ENCODE results near the gene FILIP1.
"Not testable (repeated sequence)": the region's sequence is repeated elsewhere in the genome, so short reads cannot be mapped to it uniquely, and the experiment has no call there.

The FILIP1 gene

DNA sequence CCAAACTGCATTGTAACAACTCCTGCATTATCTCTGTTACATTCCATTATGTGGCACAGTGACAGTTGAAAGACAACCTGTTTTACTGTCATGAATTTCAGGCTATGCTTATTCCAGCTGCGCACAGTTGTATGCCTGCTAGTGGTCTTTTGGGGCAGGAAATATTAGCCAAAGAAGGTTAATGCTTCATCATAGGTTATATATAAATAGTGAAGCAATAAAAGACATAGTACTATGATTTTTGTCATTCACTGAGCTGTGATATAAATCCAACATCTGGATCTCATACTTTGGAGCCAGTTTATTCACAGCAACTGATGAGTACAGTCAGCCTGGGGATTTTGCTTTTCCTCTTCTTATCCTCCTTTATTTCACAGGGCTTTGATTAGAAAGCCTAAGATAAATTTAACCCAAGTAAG is 55.6 kb downstream of the FILIP1 start:
- DNase-seq, result no peak
- Histone ChIP-seq H3K27me3 (ENCODE audit: control insufficient read depth in 1 of 2, insufficient read depth in 1 of 2, low read length in 2 of 2) (no peaks in the 10 kb centered on the region), H4K8ac (ENCODE audit: low read length) (no peak overlapping the region), H3K79me1 (replicated peaks; ENCODE audit: low read length, poor library complexity, severe bottlenecking) (peaks cover 3% of the 10 kb centered on the region), H2BK5ac (ENCODE audit: low read depth, low read length, poor library complexity, severe bottlenecking) (no peak overlapping the region), H3K4me2 (ENCODE audit: low read length, poor library complexity, severe bottlenecking) (no peak overlapping the region), H3K4me1 (ENCODE audit: control insufficient read depth, insufficient read depth, low read depth, low read length) (peaks cover 2% of the 10 kb centered on the region), H4K91ac (ENCODE audit: low read length) (no peak overlapping the region), H2BK15ac (ENCODE audit: low read depth, poor library complexity, severe bottlenecking) (no peak overlapping the region), H2BK120ac (ENCODE audit: low read depth, low read length) (no peak overlapping the region), H3K9me3 (ENCODE audit: control insufficient read depth, low read length) (no peaks in the 10 kb centered on the region), H2AK5ac (ENCODE audit: low read length, severe bottlenecking) (no peak overlapping the region), H3K14ac (ENCODE audit: low read length in 2 of 2) (no peak overlapping the region), H2BK12ac (ENCODE audit: low read length in 2 of 2) (peak overlapping the region in 1 of 2 experiments; percentile 78), H3K18ac (ENCODE audit: low read depth in 1 of 2, low read length in 2 of 2) (peak overlapping the region in 1 of 2 experiments; percentile 62), H3K9ac (ENCODE audit: low read length) (peak overlapping the region; percentile 70), H3K4ac (ENCODE audit: low read depth in 1 of 2, low read length in 2 of 2) (peak overlapping the region in 1 of 2 experiments; percentile 61), H3K27ac (ENCODE audit: low read length, poor library complexity, severe bottlenecking) (peak overlapping the region; percentile 62), H3K36me3 (ENCODE audit: control insufficient read depth in 1 of 2, insufficient read depth in 2 of 2, low read depth in 1 of 2, low read length in 2 of 2) (no peaks in the 10 kb centered on the region), H2AFZ (ENCODE audit: low read depth, low read length) (no peak overlapping the region), H3K23ac (ENCODE audit: low read length in 2 of 2) (no peak overlapping the region), H3K4me3 (ENCODE audit: insufficient read depth in 1 of 2, low read depth in 1 of 2, low read length in 2 of 2) (no peak overlapping the region)
- no CpG with 5 or more reads among the region's 1 CpG for WGBS

DNA sequence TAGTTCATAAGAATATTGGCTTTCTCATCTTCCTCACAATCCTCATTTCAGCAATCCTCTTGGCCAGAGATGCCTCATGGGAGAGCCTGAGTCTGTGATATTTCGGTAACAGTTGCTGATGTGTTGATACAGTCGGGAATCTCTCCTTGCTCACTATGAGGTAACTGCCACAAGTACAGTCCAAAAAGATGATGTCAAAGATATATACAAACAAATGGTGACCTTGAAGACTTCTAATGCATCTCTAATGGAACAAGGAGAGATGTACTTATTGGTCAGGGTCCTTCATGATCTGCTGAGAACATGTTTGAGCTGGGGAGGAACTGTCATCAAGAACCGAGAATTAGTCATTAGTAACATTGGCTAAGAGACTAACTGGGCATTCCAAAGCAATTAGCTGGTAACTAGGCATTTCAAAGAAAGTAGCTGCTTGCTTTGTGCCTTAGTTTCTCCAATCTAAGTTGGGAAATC is 56.1 kb downstream of the FILIP1 start:
- Histone ChIP-seq H3K18ac (ENCODE audit: low read depth in 1 of 2, low read length in 2 of 2) (no peak overlapping the region), H2BK5ac (ENCODE audit: low read depth, low read length, poor library complexity, severe bottlenecking) (no peak overlapping the region), H2AFZ (ENCODE audit: low read depth, low read length) (no peak overlapping the region), H3K4me1 (ENCODE audit: control insufficient read depth, insufficient read depth, low read depth, low read length) (peaks cover 2% of the 10 kb centered on the region), H3K79me1 (replicated peaks; ENCODE audit: low read length, poor library complexity, severe bottlenecking) (peaks cover 3% of the 10 kb centered on the region), H3K9ac (ENCODE audit: low read length) (peak overlapping the region; percentile 70), H3K14ac (ENCODE audit: low read length in 2 of 2) (no peak overlapping the region), H3K4ac (ENCODE audit: low read depth in 1 of 2, low read length in 2 of 2) (no peak overlapping the region), H2BK15ac (ENCODE audit: low read depth, poor library complexity, severe bottlenecking) (no peak overlapping the region), H3K4me3 (ENCODE audit: insufficient read depth in 1 of 2, low read depth in 1 of 2, low read length in 2 of 2) (peak overlapping the region in 1 of 2 experiments; percentile 65), H3K27me3 (ENCODE audit: control insufficient read depth in 1 of 2, insufficient read depth in 1 of 2, low read length in 2 of 2) (no peaks in the 10 kb centered on the region), H4K91ac (ENCODE audit: low read length) (no peak overlapping the region), H2AK5ac (ENCODE audit: low read length, severe bottlenecking) (no peak overlapping the region), H2BK120ac (ENCODE audit: low read depth, low read length) (no peak overlapping the region), H3K23ac (ENCODE audit: low read length in 2 of 2) (no peak overlapping the region), H3K9me3 (ENCODE audit: control insufficient read depth, low read length) (no peaks in the 10 kb centered on the region), H3K36me3 (ENCODE audit: control insufficient read depth in 1 of 2, insufficient read depth in 2 of 2, low read depth in 1 of 2, low read length in 2 of 2) (no peaks in the 10 kb centered on the region), H2BK12ac (ENCODE audit: low read length in 2 of 2) (no peak overlapping the region), H3K4me2 (ENCODE audit: low read length, poor library complexity, severe bottlenecking) (no peak overlapping the region), H4K8ac (ENCODE audit: low read length) (no peak overlapping the region), H3K27ac (ENCODE audit: low read length, poor library complexity, severe bottlenecking) (peak overlapping the region; percentile 62)
- WGBS, result 4% methylated on average over 1 of the region's 3 CpGs
- peak; percentile 88 for DNase-seq

DNA sequence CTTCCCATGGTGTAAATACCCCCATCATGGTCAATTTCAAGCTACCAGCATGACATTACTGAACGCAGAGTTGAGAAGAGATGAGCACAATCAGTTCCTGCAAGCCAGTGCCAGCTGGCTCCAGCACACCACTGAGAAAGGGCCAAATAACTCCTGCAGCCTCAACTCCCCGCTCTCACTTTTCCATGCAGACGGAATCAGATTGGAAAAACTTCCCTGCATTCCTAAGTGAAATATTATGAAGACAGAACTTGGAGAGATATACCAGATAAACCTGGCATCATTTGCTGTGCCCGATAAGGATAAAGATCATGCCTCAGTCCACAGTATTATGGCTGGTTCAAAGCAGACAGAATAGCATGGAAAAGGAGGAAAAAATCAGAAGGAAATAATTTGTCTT is 56.7 kb downstream of the FILIP1 start:
- no peak overlapping the region for H4K8ac ChIP-seq (ENCODE audit: low read length)
- peak overlapping the region in 1 of 2 experiments; percentile 39 for H2BK12ac ChIP-seq (ENCODE audit: low read length in 2 of 2)
- peak overlapping the region in 1 of 2 experiments; percentile 65 for H3K4me3 ChIP-seq (ENCODE audit: insufficient read depth in 1 of 2, low read depth in 1 of 2, low read length in 2 of 2)
- H2BK15ac ChIP-seq (ENCODE audit: low read depth, poor library complexity, severe bottlenecking), result no peak overlapping the region
- H4K91ac ChIP-seq (ENCODE audit: low read length), result no peak overlapping the region
- H3K27me3 ChIP-seq (ENCODE audit: control insufficient read depth in 1 of 2, insufficient read depth in 1 of 2, low read length in 2 of 2), result no peaks in the 10 kb centered on the region
- peak overlapping the region; percentile 49 for H2AFZ ChIP-seq (ENCODE audit: low read depth, low read length)
- no peak overlapping the region for H2BK5ac ChIP-seq (ENCODE audit: low read depth, low read length, poor library complexity, severe bottlenecking)
- H3K79me1 ChIP-seq (replicated peaks; ENCODE audit: low read length, poor library complexity, severe bottlenecking), result peaks cover 3% of the 10 kb centered on the region
- peak overlapping the region in 1 of 2 experiments; percentile 53 for H3K4ac ChIP-seq (ENCODE audit: low read depth in 1 of 2, low read length in 2 of 2)
- H3K4me1 ChIP-seq (ENCODE audit: control insufficient read depth, insufficient read depth, low read depth, low read length), result peaks cover 2% of the 10 kb centered on the region
- H2BK120ac ChIP-seq (ENCODE audit: low read depth, low read length), result no peak overlapping the region
- H3K4me2 ChIP-seq (ENCODE audit: low read length, poor library complexity, severe bottlenecking), result no peak overlapping the region
- WGBS, result 81% methylated on average over 4 of the region's 4 CpGs
- no peak overlapping the region for H3K14ac ChIP-seq (ENCODE audit: low read length in 2 of 2)
- peak overlapping the region; percentile 70 for H3K9ac ChIP-seq (ENCODE audit: low read length)
- H3K27ac ChIP-seq (ENCODE audit: low read length, poor library complexity, severe bottlenecking), result peak overlapping the region; percentile 39
- DNase-seq, result no peak
- no peak overlapping the region for H3K23ac ChIP-seq (ENCODE audit: low read length in 2 of 2)
- H3K9me3 ChIP-seq (ENCODE audit: control insufficient read depth, low read length), result no peaks in the 10 kb centered on the region
- peak overlapping the region; percentile 71 for H2AK5ac ChIP-seq (ENCODE audit: low read length, severe bottlenecking)
- no peaks in the 10 kb centered on the region for H3K36me3 ChIP-seq (ENCODE audit: control insufficient read depth in 1 of 2, insufficient read depth in 2 of 2, low read depth in 1 of 2, low read length in 2 of 2)
- no peak overlapping the region for H3K18ac ChIP-seq (ENCODE audit: low read depth in 1 of 2, low read length in 2 of 2)

DNA sequence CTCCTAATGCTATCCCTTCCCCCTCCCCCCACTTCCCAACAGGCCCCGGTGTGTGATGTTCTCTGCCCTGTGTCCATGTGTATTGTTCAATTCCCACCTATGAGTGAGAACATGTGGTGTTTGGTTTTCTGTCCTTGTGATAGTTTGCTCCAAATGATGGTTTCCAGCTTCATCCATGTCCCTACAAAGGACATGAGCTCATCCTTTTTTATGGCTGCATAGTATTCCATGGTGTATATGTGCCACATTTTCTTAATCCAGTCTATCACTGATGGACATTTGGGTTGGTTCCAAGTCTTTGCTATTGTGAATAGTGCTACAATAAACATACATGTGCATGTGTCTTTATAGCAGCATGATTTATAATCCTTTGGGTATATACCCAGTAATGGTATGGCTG is 60.8 kb downstream of the FILIP1 start:
- not testable (repeated sequence) for H3K18ac ChIP-seq (ENCODE audit: low read depth in 1 of 2, low read length in 2 of 2); H2AK5ac ChIP-seq (ENCODE audit: low read length, severe bottlenecking); H2BK120ac ChIP-seq (ENCODE audit: low read depth, low read length); H3K9ac ChIP-seq (ENCODE audit: low read length); H2BK5ac ChIP-seq (ENCODE audit: low read depth, low read length, poor library complexity, severe bottlenecking); H3K27me3 ChIP-seq (ENCODE audit: control insufficient read depth in 1 of 2, insufficient read depth in 1 of 2, low read length in 2 of 2); H3K27ac ChIP-seq (ENCODE audit: low read length, poor library complexity, severe bottlenecking); H3K36me3 ChIP-seq (ENCODE audit: control insufficient read depth in 1 of 2, insufficient read depth in 2 of 2, low read depth in 1 of 2, low read length in 2 of 2); H4K8ac ChIP-seq (ENCODE audit: low read length); H2BK15ac ChIP-seq (ENCODE audit: low read depth, poor library complexity, severe bottlenecking); H3K4me1 ChIP-seq (ENCODE audit: control insufficient read depth, insufficient read depth, low read depth, low read length); H3K79me1 ChIP-seq (replicated peaks; ENCODE audit: low read length, poor library complexity, severe bottlenecking); H3K4ac ChIP-seq (ENCODE audit: low read depth in 1 of 2, low read length in 2 of 2); DNase-seq; H3K4me3 ChIP-seq (ENCODE audit: insufficient read depth in 1 of 2, low read depth in 1 of 2, low read length in 2 of 2); H3K14ac ChIP-seq (ENCODE audit: low read length in 2 of 2); H3K9me3 ChIP-seq (ENCODE audit: control insufficient read depth, low read length); H4K91ac ChIP-seq (ENCODE audit: low read length); H3K4me2 ChIP-seq (ENCODE audit: low read length, poor library complexity, severe bottlenecking); H3K23ac ChIP-seq (ENCODE audit: low read length in 2 of 2); H2AFZ ChIP-seq (ENCODE audit: low read depth, low read length); H2BK12ac ChIP-seq (ENCODE audit: low read length in 2 of 2)
- no CpG with 5 or more reads among the region's 1 CpG for WGBS

Data from mesenchymal stem cell (in vitro differentiated cells and primary cell).